Smooth muscle cell (in vitro differentiated cells): ENCODE results near the gene AURKAIP1. TPM values are rescaled to one million over a fixed set of nuclear protein-coding genes. Genes with fewer than 3 reads are reported as not detected.

Experiments used
- DNase-seq: peaks from one replicate; lab custom pipeline; 2025; ENCODE audit not compliant: unreplicated experiment; lab: John Stamatoyannopoulos, UW
- H2AFZ ChIP-seq: fragments of 200-600 bp; sonication (generic); 2 replicates; pipeline ENCODE4 v1.6.0; 2016; ENCODE audit warnings: antibody characterized with exemption, low read depth, mild to moderate bottlenecking
- H3F3A ChIP-seq: fragments of 200-600 bp; sonication (generic); 2 replicates; pipeline ENCODE4 v1.6.0; 2017; ENCODE audit warnings: antibody characterized with exemption, low read depth
- H3K27ac ChIP-seq: fragments of 200-600 bp; sonication (generic); 2 replicates; pipeline ENCODE4 v1.5.1; 2016; ENCODE audit warnings: low read depth, mild to moderate bottlenecking
- H3K27me3 ChIP-seq: fragments of 200-600 bp; sonication (generic); 2 replicates; pipeline ENCODE4 v1.6.1; 2016; ENCODE audit warnings: low read depth, mild to moderate bottlenecking
- H3K36me3 ChIP-seq: fragments of 200-600 bp; sonication (generic); 2 replicates; pipeline ENCODE4 v1.5.1; 2016; ENCODE audit warnings: low read depth
- H3K4me1 ChIP-seq: fragments of 200-600 bp; sonication (generic); 2 replicates; pipeline ENCODE4 v1.5.1; 2016; ENCODE audit warnings: low read depth
- H3K4me2 ChIP-seq: fragments of 200-600 bp; sonication (generic); 2 replicates; pipeline ENCODE4 v1.6.0; 2016; ENCODE audit warnings: mild to moderate bottlenecking
- H3K4me3 ChIP-seq: fragments of 200-600 bp; sonication (generic); 2 replicates; pipeline ENCODE4 v1.5.1; 2016; ENCODE audit warnings: mild to moderate bottlenecking
- H3K79me2 ChIP-seq: fragments of 200-600 bp; sonication (generic); 2 replicates; pipeline ENCODE4 v1.6.0; 2016; ENCODE audit warnings: low read depth, mild to moderate bottlenecking
- H3K9ac ChIP-seq: fragments of 200-600 bp; sonication (generic); 2 replicates; pipeline ENCODE4 v1.6.0; 2016; ENCODE audit warnings: low read depth
- H3K9me3 ChIP-seq: fragments of 200-600 bp; sonication (generic); replicated peaks from 2 replicates; pipeline ENCODE4 v1.5.1; 2016; ENCODE audit warnings: low read depth
- H4K20me1 ChIP-seq: fragments of 200-600 bp; sonication (generic); 2 replicates; pipeline ENCODE4 v1.6.0; 2016; ENCODE audit warnings: low read depth
- WGBS: methylation state at CpG from one replicate; pipeline ENCODE4 v1.1.7; 2016; ENCODE audit warnings: low lambda C conversion rate; 5-methylcytosine and 5-hydroxymethylcytosine counted together
- polyA plus RNA-seq: library from polyadenylated mRNA; unstranded; fragments of >200 nt; fragmentation: Nextera tagmentation; extraction: Ambion mirVana; gene quantifications from 2 replicates; pipeline ENCODE4 v1.2.1, GENCODE V29; 2016
- total RNA-seq: library from RNA; depleted of rRNA; stranded (reverse); fragments of >200 nt; gene quantifications from 2 replicates; pipeline ENCODE4 v1.2.3, GENCODE V29; 2014
- TF ChIP-seq, protein P1 (sequence below): fragments of 200-600 bp; sonication (generic); IDR thresholded peaks from 2 replicates; pipeline ENCODE4 v1.5.1; 2017; ENCODE audit warnings: borderline replicate concordance, mild to moderate bottlenecking, antibody characterized with exemption; ENCODE audit not compliant: insufficient read depth, poor library complexity, severe bottlenecking

Gene AURKAIP1
- total and polyA plus RNA-seq, 2 experiments from 2014 or later: 60.1 to 214 TPM

DNA sequence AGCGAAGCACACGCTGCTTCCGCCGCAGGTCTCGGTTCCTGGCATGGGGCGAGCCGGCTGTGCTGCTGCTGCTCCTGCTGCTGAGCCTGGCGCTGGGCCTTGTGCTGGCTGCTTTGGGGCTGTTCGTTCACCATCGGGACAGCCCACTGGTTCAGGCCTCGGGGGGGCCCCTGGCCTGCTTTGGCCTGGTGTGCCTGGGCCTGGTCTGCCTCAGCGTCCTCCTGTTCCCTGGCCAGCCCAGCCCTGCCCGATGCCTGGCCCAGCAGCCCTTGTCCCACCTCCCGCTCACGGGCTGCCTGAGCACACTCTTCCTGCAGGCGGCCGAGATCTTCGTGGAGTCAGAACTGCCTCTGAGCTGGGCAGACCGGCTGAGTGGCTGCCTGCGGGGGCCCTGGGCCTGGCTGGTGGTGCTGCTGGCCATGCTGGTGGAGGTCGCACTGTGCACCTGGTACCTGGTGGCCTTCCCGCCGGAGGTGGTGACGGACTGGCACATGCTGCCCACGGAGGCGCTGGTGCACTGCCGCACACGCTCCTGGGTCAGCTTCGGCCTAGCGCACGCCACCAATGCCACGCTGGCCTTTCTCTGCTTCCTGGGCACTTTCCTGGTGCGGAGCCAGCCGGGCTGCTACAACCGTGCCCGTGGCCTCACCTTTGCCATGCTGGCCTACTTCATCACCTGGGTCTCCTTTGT is 41.3 kb downstream of the AURKAIP1 start:
- TF ChIP-seq, protein P1, sequence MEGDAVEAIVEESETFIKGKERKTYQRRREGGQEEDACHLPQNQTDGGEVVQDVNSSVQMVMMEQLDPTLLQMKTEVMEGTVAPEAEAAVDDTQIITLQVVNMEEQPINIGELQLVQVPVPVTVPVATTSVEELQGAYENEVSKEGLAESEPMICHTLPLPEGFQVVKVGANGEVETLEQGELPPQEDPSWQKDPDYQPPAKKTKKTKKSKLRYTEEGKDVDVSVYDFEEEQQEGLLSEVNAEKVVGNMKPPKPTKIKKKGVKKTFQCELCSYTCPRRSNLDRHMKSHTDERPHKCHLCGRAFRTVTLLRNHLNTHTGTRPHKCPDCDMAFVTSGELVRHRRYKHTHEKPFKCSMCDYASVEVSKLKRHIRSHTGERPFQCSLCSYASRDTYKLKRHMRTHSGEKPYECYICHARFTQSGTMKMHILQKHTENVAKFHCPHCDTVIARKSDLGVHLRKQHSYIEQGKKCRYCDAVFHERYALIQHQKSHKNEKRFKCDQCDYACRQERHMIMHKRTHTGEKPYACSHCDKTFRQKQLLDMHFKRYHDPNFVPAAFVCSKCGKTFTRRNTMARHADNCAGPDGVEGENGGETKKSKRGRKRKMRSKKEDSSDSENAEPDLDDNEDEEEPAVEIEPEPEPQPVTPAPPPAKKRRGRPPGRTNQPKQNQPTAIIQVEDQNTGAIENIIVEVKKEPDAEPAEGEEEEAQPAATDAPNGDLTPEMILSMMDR: no peak
- H3K4me3 ChIP-seq: no peak overlapping the region
- H3F3A ChIP-seq: no peaks in the 10 kb centered on the region
- no peak for DNase-seq
- H3K36me3 ChIP-seq: no peaks in the 10 kb centered on the region
- no peaks in the 10 kb centered on the region for H3K79me2 ChIP-seq
- no peaks in the 10 kb centered on the region for H3K9me3 ChIP-seq
- H3K4me1 ChIP-seq: peaks cover 7% of the 10 kb centered on the region
- WGBS: 94% methylated on average over 36 of the region's 36 CpGs
- H3K4me2 ChIP-seq: no peak overlapping the region
- H3K27ac ChIP-seq: no peak overlapping the region
- H2AFZ ChIP-seq: no peak overlapping the region
- no peaks in the 10 kb centered on the region for H3K27me3 ChIP-seq
- H4K20me1 ChIP-seq: peaks cover 16% of the 10 kb centered on the region
- no peak overlapping the region for H3K9ac ChIP-seq

DNA sequence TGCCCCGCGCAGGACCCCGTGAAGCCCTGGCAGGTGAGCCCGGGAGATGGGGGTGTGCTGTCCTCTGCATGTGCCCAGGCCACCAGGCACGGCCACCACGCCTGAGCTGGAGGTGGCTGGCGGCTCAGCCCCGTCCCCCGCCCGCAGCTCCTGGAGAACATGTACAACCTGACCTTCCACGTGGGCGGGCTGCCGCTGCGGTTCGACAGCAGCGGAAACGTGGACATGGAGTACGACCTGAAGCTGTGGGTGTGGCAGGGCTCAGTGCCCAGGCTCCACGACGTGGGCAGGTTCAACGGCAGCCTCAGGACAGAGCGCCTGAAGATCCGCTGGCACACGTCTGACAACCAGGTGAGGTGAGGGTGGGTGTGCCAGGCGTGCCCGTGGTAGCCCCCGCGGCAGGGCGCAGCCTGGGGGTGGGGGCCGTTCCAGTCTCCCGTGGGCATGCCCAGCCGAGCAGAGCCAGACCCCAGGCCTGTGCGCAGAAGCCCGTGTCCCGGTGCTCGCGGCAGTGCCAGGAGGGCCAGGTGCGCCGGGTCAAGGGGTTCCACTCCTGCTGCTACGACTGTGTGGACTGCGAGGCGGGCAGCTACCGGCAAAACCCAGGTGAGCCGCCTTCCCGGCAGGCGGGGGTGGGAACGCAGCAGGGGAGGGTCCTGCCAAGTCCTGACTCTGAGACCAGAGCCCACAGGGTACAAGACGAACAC is 42.1 kb downstream of the AURKAIP1 start:
- Histone ChIP-seq H3K4me3 (no peak overlapping the region), H3F3A (no peaks in the 10 kb centered on the region), H3K9ac (no peak overlapping the region), H3K36me3 (no peaks in the 10 kb centered on the region), H3K9me3 (no peaks in the 10 kb centered on the region), H3K27me3 (no peaks in the 10 kb centered on the region), H3K4me2 (no peak overlapping the region), H2AFZ (no peak overlapping the region), H3K27ac (no peak overlapping the region), H3K4me1 (peaks cover 7% of the 10 kb centered on the region), H4K20me1 (peaks cover 16% of the 10 kb centered on the region), H3K79me2 (no peaks in the 10 kb centered on the region)
- TF ChIP-seq, protein P1: no peak
- no peak for DNase-seq
- WGBS: 89% methylated on average over 39 of the region's 48 CpGs

DNA sequence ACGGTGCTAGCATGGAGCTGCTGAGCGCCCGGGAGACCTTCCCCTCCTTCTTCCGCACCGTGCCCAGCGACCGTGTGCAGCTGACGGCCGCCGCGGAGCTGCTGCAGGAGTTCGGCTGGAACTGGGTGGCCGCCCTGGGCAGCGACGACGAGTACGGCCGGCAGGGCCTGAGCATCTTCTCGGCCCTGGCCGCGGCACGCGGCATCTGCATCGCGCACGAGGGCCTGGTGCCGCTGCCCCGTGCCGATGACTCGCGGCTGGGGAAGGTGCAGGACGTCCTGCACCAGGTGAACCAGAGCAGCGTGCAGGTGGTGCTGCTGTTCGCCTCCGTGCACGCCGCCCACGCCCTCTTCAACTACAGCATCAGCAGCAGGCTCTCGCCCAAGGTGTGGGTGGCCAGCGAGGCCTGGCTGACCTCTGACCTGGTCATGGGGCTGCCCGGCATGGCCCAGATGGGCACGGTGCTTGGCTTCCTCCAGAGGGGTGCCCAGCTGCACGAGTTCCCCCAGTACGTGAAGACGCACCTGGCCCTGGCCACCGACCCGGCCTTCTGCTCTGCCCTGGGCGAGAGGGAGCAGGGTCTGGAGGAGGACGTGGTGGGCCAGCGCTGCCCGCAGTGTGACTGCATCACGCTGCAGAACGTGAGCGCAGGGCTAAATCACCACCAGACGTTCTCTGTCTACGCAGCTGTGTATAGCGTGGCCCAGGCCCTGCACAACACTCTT is 42.8 kb downstream of the AURKAIP1 start:
- TF ChIP-seq, protein P1: no peak
- peaks cover 7% of the 10 kb centered on the region for H3K4me1 ChIP-seq
- no peak overlapping the region for H2AFZ ChIP-seq
- H3K27me3 ChIP-seq: no peaks in the 10 kb centered on the region
- H3K4me2 ChIP-seq: no peak overlapping the region
- no peak overlapping the region for H3K9ac ChIP-seq
- no peaks in the 10 kb centered on the region for H3K36me3 ChIP-seq
- no peaks in the 10 kb centered on the region for H3K79me2 ChIP-seq
- H3K4me3 ChIP-seq: no peak overlapping the region
- H3F3A ChIP-seq: no peaks in the 10 kb centered on the region
- H4K20me1 ChIP-seq: peaks cover 16% of the 10 kb centered on the region
- no peak overlapping the region for H3K27ac ChIP-seq
- 93% methylated on average over 51 of the region's 57 CpGs for WGBS
- no peak for DNase-seq
- H3K9me3 ChIP-seq: no peaks in the 10 kb centered on the region
